ENCODE measurements around the gene DHFR. TPM values are rescaled to one million over a fixed set of nuclear protein-coding genes. Genes with fewer than 3 reads are reported as not detected.

Gene DHFR
- total and polyA plus RNA-seq, 2 of the 8 experiments (the other 6 are each of a cell fraction or from before 2014, with no cell fraction given): 46.4 to 88.9 TPM

- TF ChIP-seq CHD2 (IDR thresholded peaks at IDR 0.05; ENCODE audit: low read length) (no peak), ASH2L (IDR thresholded peaks at IDR 0.05; ENCODE audit: low read length) (no peak), SP4 (IDR thresholded peaks at IDR 0.05; ENCODE audit: low read length) (no peak), CEBPB (IDR thresholded peaks at IDR 0.05; ENCODE audit: low read depth, low read length) (no peak)
Observed at GRCh38 chr5:80655231-80655774, 520 bp upstream of the DHFR start (continued).
